Measurements from ENCODE around the gene SLC35F6. TPM values are rescaled to one million over a fixed set of nuclear protein-coding genes. Genes with fewer than 3 reads are reported as not detected.
"Not testable (repeated sequence)": the region's sequence is repeated elsewhere in the genome, so short reads cannot be mapped to it uniquely, and the experiment has no call there.

SLC35F6 gene
- total RNA-seq, 1 donor from 2014 or later = 17.5 TPM

- no peak for FAIRE-seq
Measured at GRCh38 chr2:26730549-26731344, 33.3 kb upstream of the SLC35F6 start.

GRCh38 chr2:26731714-26732113, 32.4 kb upstream of the SLC35F6 start:
- DNase-seq (ENCODE audit: low spot score in 2 of 2) (no peak), FAIRE-seq (no peak)

More at GRCh38 chr2:26730549-26731344, 33.3 kb upstream of the SLC35F6 start:
- DNase-seq (ENCODE audit: low spot score in 2 of 2) = no peak

GRCh38 chr2:26732446-26732845, 31.6 kb upstream of the SLC35F6 start:
- DNase-seq (ENCODE audit: low spot score in 2 of 2) (no peak), FAIRE-seq (no peak)

- DNase-seq (ENCODE audit: low spot score in 2 of 2) (no peak), FAIRE-seq (no peak)
Measured at GRCh38 chr2:26733413-26733812, 30.7 kb upstream of the SLC35F6 start.

GRCh38 chr2:26735097-26735496, 29.0 kb upstream of the SLC35F6 start:
- no peak for DNase-seq (ENCODE audit: low spot score in 2 of 2)
- FAIRE-seq = no peak

- no peak for DNase-seq (ENCODE audit: low spot score in 2 of 2)
- FAIRE-seq = no peak
Measured at GRCh38 chr2:26735883-26736588, 28.0 kb upstream of the SLC35F6 start.

GRCh38 chr2:26737221-26737620, 26.9 kb upstream of the SLC35F6 start:
- DNase-seq (ENCODE audit: low spot score in 2 of 2) (no peak), FAIRE-seq (no peak)

- no peak for DNase-seq (ENCODE audit: low spot score in 2 of 2)
- no peak for FAIRE-seq
Measured at GRCh38 chr2:26738481-26738880, 25.6 kb upstream of the SLC35F6 start.

- FAIRE-seq = no peak
- DNase-seq (ENCODE audit: low spot score in 2 of 2) = no peak
Measured at GRCh38 chr2:26739514-26739913, 24.6 kb upstream of the SLC35F6 start.

GRCh38 chr2:26740346-26740745, 23.7 kb upstream of the SLC35F6 start:
- no peak for FAIRE-seq
- no peak for DNase-seq (ENCODE audit: low spot score in 2 of 2)

GRCh38 chr2:26740890-26741302, 23.2 kb upstream of the SLC35F6 start:
- no peak for FAIRE-seq
- no peak for DNase-seq (ENCODE audit: low spot score in 2 of 2)

- DNase-seq (ENCODE audit: low spot score in 2 of 2) (no peak), FAIRE-seq (no peak)
Measured at GRCh38 chr2:26742048-26742770, 21.9 kb upstream of the SLC35F6 start.

- FAIRE-seq (no peak), DNase-seq (ENCODE audit: low spot score in 2 of 2) (no peak)
Measured at GRCh38 chr2:26743852-26744251, 20.2 kb upstream of the SLC35F6 start.

GRCh38 chr2:26744953-26745352, 19.1 kb upstream of the SLC35F6 start:
- DNase-seq (ENCODE audit: low spot score in 2 of 2) (no peak), FAIRE-seq (no peak)

- DNase-seq (ENCODE audit: low spot score in 2 of 2) (peak in 1 of 2 donors; percentile 72), FAIRE-seq (no peak)
Measured at GRCh38 chr2:26745609-26746327, 18.3 kb upstream of the SLC35F6 start.

- DNase-seq (ENCODE audit: low spot score in 2 of 2) (no peak), FAIRE-seq (no peak)
Measured at GRCh38 chr2:26746934-26747333, 17.1 kb upstream of the SLC35F6 start.

GRCh38 chr2:26749787-26750420, 14.2 kb upstream of the SLC35F6 start:
- not testable (repeated sequence) for FAIRE-seq; DNase-seq (ENCODE audit: low spot score in 2 of 2)

GRCh38 chr2:26750467-26750866, 13.6 kb upstream of the SLC35F6 start:
- DNase-seq (ENCODE audit: low spot score in 2 of 2); FAIRE-seq: not testable (repeated sequence)

GRCh38 chr2:26752656-26753055, 11.4 kb upstream of the SLC35F6 start:
- FAIRE-seq = no peak

GRCh38 chr2:26754539-26754938, 9.5 kb upstream of the SLC35F6 start:
- FAIRE-seq (no peak), DNase-seq (ENCODE audit: low spot score in 2 of 2) (no peak)

More at GRCh38 chr2:26752656-26753055, 11.4 kb upstream of the SLC35F6 start:
- no peak for DNase-seq (ENCODE audit: low spot score in 2 of 2)
